ENCODE data around the gene DAPK2.

The DAPK2 gene

GRCh38 chr15:64024172-64025050 lies 21.9 kb downstream of the DAPK2 start:
- DNase-seq (ENCODE audit: low spot score): no peak
- no peaks in the 10 kb centered on the region for H3K36me3 Mint-ChIP-seq (ENCODE audit: low read depth)
- H3K9me3 Mint-ChIP-seq: no peaks in the 10 kb centered on the region
- H3K27ac Mint-ChIP-seq: no peak overlapping the region
- no peaks in the 10 kb centered on the region for H3K27me3 Mint-ChIP-seq (ENCODE audit: low read depth)
- H3K4me1 Mint-ChIP-seq (ENCODE audit: low read depth): peaks cover 1% of the 10 kb centered on the region
- no peak overlapping the region for H3K4me3 Mint-ChIP-seq

GRCh38 chr15:64023220-64023619 lies 23.1 kb downstream of the DAPK2 start:
- Mint-ChIP-seq H3K27me3 (ENCODE audit: low read depth) (no peaks in the 10 kb centered on the region), H3K4me1 (ENCODE audit: low read depth) (peaks cover 1% of the 10 kb centered on the region)

GRCh38 chr15:64022571-64022970 lies 23.7 kb downstream of the DAPK2 start:
- H3K9me3 Mint-ChIP-seq: no peaks in the 10 kb centered on the region
- H3K27me3 Mint-ChIP-seq (ENCODE audit: low read depth): no peaks in the 10 kb centered on the region
- H3K36me3 Mint-ChIP-seq (ENCODE audit: low read depth): no peaks in the 10 kb centered on the region
- no peak overlapping the region for H3K27ac Mint-ChIP-seq
- no peak for DNase-seq (ENCODE audit: low spot score)
- peaks cover 1% of the 10 kb centered on the region for H3K4me1 Mint-ChIP-seq (ENCODE audit: low read depth)
- H3K4me3 Mint-ChIP-seq: no peak overlapping the region

More at GRCh38 chr15:64023220-64023619, 23.1 kb downstream of the DAPK2 start:
- H3K4me3 Mint-ChIP-seq: no peak overlapping the region
- H3K36me3 Mint-ChIP-seq (ENCODE audit: low read depth): no peaks in the 10 kb centered on the region
- no peak overlapping the region for H3K27ac Mint-ChIP-seq
- no peaks in the 10 kb centered on the region for H3K9me3 Mint-ChIP-seq
- no peak for DNase-seq (ENCODE audit: low spot score)

GRCh38 chr15:64019764-64020163 lies 26.5 kb downstream of the DAPK2 start:
- H3K36me3 Mint-ChIP-seq (ENCODE audit: low read depth): no peaks in the 10 kb centered on the region
- no peak overlapping the region for H3K27ac Mint-ChIP-seq
- H3K27me3 Mint-ChIP-seq (ENCODE audit: low read depth): no peaks in the 10 kb centered on the region
- no peak overlapping the region for H3K4me3 Mint-ChIP-seq
- no peak for DNase-seq (ENCODE audit: low spot score)
- no peaks in the 10 kb centered on the region for H3K9me3 Mint-ChIP-seq
- no peaks in the 10 kb centered on the region for H3K4me1 Mint-ChIP-seq (ENCODE audit: low read depth)

- no peaks in the 10 kb centered on the region for H3K9me3 Mint-ChIP-seq
- peaks cover 12% of the 10 kb centered on the region for H3K4me1 Mint-ChIP-seq (ENCODE audit: low read depth)
- no peaks in the 10 kb centered on the region for H3K36me3 Mint-ChIP-seq (ENCODE audit: low read depth)
- no peak overlapping the region for H3K27ac Mint-ChIP-seq
- no peak overlapping the region for H3K4me3 Mint-ChIP-seq
- no peak for DNase-seq (ENCODE audit: low spot score)
- H3K27me3 Mint-ChIP-seq (ENCODE audit: low read depth): no peaks in the 10 kb centered on the region
Observed at GRCh38 chr15:64017591-64018163, 28.6 kb downstream of the DAPK2 start.

DNA sequence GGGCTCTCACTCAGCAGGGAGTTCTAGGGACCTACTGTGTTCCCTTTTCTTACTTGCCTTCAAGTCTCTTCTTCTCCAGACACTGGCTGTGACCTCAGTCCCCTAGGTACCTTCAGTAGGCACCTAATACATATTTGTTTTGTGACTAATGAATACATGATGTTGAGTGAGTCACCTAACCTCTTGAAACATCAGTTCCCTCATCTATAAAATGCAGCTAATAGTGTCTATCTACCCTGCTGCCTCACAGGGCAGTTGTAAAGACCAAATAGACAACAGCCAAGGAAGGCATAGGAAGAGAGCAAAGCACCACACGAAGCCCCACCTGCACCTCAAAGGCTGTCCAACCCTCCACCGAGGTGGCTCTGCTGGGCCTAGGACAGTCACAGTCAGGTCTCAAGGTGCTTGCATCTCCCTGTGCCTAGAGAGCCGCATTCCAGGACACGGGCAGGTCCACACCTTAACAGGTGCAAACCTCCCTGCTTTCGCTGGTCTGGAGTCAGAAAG lies 29.1 kb downstream of the DAPK2 start:
- no peaks in the 10 kb centered on the region for H3K36me3 Mint-ChIP-seq (ENCODE audit: low read depth)
- H3K27me3 Mint-ChIP-seq (ENCODE audit: low read depth): no peaks in the 10 kb centered on the region
- H3K4me3 Mint-ChIP-seq: no peak overlapping the region
- no peak overlapping the region for H3K27ac Mint-ChIP-seq
- H3K4me1 Mint-ChIP-seq (ENCODE audit: low read depth): peaks cover 14% of the 10 kb centered on the region
- H3K9me3 Mint-ChIP-seq: no peaks in the 10 kb centered on the region
- DNase-seq (ENCODE audit: low spot score): no peak

DNA sequence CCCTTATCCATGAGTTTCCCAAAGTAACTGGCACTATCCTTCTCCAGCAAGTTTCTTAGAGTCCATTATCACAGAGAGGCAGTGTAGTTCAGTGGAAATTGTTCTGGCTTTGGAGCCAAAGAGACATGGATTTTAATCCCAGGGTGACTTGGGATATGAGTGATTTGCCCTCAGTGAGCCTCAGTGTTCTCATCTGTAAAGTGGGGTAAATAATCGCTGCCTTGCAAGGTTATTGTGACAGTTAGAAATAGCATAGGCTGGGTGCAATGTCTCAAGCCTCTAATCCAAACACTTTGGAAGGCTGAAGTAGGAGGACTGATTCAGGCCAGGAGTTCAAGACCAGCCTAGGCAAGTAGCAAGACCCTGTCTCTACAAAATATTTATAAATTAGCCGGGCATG lies 30.0 kb downstream of the DAPK2 start:
- DNase-seq (ENCODE audit: low spot score): no peak
- Mint-ChIP-seq H3K9me3 (no peaks in the 10 kb centered on the region), H3K4me1 (ENCODE audit: low read depth) (peaks cover 19% of the 10 kb centered on the region), H3K36me3 (ENCODE audit: low read depth) (no peaks in the 10 kb centered on the region), H3K4me3 (no peak overlapping the region), H3K27ac (no peak overlapping the region), H3K27me3 (ENCODE audit: low read depth) (no peaks in the 10 kb centered on the region)

DNA sequence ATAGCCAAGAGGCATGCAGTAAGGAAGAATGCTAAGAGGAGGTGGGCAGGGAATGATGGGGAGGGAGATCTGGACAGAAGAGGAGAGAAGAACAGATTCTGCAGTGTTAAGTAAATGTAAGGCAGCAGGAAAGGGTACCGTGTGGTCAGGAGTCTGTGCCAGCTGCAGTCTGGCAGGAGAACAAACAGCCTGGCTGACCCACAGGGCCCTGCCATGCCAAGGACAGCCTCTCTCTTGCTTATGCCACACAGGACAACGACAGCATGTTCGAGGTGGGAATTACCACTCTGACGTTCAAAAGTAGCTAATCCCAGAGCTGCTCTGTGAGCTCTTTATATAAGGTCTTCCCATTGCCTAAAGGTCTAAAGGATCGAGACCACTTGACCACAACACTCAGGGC lies 31.3 kb downstream of the DAPK2 start:
- H3K27ac Mint-ChIP-seq: no peak overlapping the region
- H3K4me1 Mint-ChIP-seq (ENCODE audit: low read depth): peaks cover 31% of the 10 kb centered on the region
- no peaks in the 10 kb centered on the region for H3K27me3 Mint-ChIP-seq (ENCODE audit: low read depth)
- no peaks in the 10 kb centered on the region for H3K9me3 Mint-ChIP-seq
- no peaks in the 10 kb centered on the region for H3K36me3 Mint-ChIP-seq (ENCODE audit: low read depth)
- DNase-seq (ENCODE audit: low spot score): no peak
- no peak overlapping the region for H3K4me3 Mint-ChIP-seq

GRCh38 chr15:64013179-64014062 lies 32.9 kb downstream of the DAPK2 start:
- H3K27ac Mint-ChIP-seq: peak overlapping the region; percentile 34
- peak; percentile 6 for DNase-seq (ENCODE audit: low spot score)
- no peaks in the 10 kb centered on the region for H3K27me3 Mint-ChIP-seq (ENCODE audit: low read depth)
- no peaks in the 10 kb centered on the region for H3K36me3 Mint-ChIP-seq (ENCODE audit: low read depth)
- H3K4me3 Mint-ChIP-seq: no peak overlapping the region
- H3K4me1 Mint-ChIP-seq (ENCODE audit: low read depth): peaks cover 46% of the 10 kb centered on the region
- no peaks in the 10 kb centered on the region for H3K9me3 Mint-ChIP-seq

DNA sequence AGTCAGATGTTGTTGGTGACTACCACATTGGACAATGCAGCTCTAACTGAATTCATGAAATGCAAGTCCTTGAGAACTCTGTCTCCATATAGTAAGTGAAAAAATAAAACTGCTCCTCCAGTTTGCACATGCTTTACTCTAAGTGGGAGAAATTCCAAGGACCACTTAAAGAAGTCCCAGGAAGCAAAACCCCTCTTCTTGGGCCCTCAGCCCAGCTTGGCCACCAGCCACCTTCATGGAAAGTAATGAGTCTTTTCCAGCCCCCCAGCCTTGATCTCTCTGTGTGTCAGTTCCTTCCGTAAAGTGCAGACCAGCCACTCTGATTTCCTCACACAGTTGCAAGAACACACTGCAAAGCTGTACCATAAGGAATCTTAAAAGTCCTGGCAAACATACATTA lies 34.5 kb downstream of the DAPK2 start:
- DNase-seq (ENCODE audit: low spot score): no peak
- Mint-ChIP-seq H3K4me3 (peak overlapping the region; percentile 24), H3K9me3 (no peaks in the 10 kb centered on the region), H3K27ac (peak overlapping the region; percentile 65), H3K4me1 (ENCODE audit: low read depth) (peaks cover 50% of the 10 kb centered on the region), H3K27me3 (ENCODE audit: low read depth) (no peaks in the 10 kb centered on the region), H3K36me3 (ENCODE audit: low read depth) (no peaks in the 10 kb centered on the region)

GRCh38 chr15:64010719-64011118 lies 35.6 kb downstream of the DAPK2 start:
- DNase-seq (ENCODE audit: low spot score): peak; percentile 86
- H3K27ac Mint-ChIP-seq: peak overlapping the region; percentile 91
- H3K4me1 Mint-ChIP-seq (ENCODE audit: low read depth): peaks cover 50% of the 10 kb centered on the region
- no peaks in the 10 kb centered on the region for H3K36me3 Mint-ChIP-seq (ENCODE audit: low read depth)
- H3K27me3 Mint-ChIP-seq (ENCODE audit: low read depth): no peaks in the 10 kb centered on the region
- H3K9me3 Mint-ChIP-seq: no peaks in the 10 kb centered on the region
- H3K4me3 Mint-ChIP-seq: peak overlapping the region; percentile 67

GRCh38 chr15:64009798-64010261 lies 36.5 kb downstream of the DAPK2 start:
- Mint-ChIP-seq H3K4me1 (ENCODE audit: low read depth) (peaks cover 56% of the 10 kb centered on the region), H3K4me3 (peak overlapping the region; percentile 67), H3K36me3 (ENCODE audit: low read depth) (no peaks in the 10 kb centered on the region), H3K27ac (peak overlapping the region; percentile 91), H3K27me3 (ENCODE audit: low read depth) (no peaks in the 10 kb centered on the region), H3K9me3 (no peaks in the 10 kb centered on the region)
- peak; percentile 63 for DNase-seq (ENCODE audit: low spot score)

DNA sequence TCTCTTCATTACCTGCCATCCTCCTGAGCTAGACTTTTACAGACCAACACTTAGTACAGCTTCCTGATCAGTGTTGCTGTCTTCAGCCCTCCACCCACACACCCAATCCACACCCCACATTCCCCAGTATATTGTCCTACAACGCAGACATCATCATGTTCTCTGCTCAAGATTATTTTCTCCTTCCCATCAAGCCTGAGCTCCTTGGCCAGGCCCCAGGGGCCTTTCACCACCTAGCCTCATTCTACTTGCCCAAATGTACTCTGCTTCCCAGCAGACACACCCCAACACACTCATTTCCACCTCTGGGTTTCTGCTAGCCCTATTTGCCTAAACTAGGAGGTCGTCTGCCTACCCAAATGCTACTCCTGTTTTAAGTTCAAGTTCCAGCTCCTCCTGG lies 37.0 kb downstream of the DAPK2 start:
- H3K4me3 Mint-ChIP-seq: peak overlapping the region; percentile 67
- peaks cover 58% of the 10 kb centered on the region for H3K4me1 Mint-ChIP-seq (ENCODE audit: low read depth)
- H3K27ac Mint-ChIP-seq: peak overlapping the region; percentile 91
- no peaks in the 10 kb centered on the region for H3K36me3 Mint-ChIP-seq (ENCODE audit: low read depth)
- DNase-seq (ENCODE audit: low spot score): no peak
- H3K27me3 Mint-ChIP-seq (ENCODE audit: low read depth): no peaks in the 10 kb centered on the region
- no peaks in the 10 kb centered on the region for H3K9me3 Mint-ChIP-seq
